ENCODE results near the gene RFC1.
"Not testable (repeated sequence)": the region's sequence is repeated elsewhere in the genome, so short reads cannot be mapped to it uniquely, and the experiment has no call there.

The RFC1 gene

GRCh38 chr4:39353478-39354253, 12.5 kb downstream of the RFC1 start:
- DNase-seq, result peak; percentile 56 to 70

GRCh38 chr4:39353149-39353477, 13.0 kb downstream of the RFC1 start:
- not testable (repeated sequence) for DNase-seq

DNA sequence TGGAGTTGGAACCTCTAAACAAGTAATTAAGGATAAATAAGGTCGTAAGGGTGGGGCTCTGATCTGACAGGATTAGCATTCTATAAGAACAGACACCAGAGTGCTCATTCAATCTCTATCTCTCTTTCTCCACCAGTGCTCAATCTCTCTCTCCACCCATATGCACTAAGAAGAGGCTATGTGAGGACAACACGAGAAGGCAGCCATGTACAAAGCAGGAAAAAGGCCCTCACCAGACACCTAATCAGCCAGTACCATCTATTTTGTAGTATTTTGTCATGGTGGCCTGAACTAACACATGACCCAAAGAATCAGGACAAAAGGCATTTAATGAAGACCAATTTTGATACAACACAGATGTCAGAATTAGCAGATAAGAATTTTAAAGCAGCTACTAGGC, 16.8 kb downstream of the RFC1 start:
- DNase-seq, result no peak

- DNase-seq, result no peak
These were observed 17.5 kb downstream of the RFC1 start for GRCh38 chr4:39348371-39349315.

- DNase-seq, result no peak
These were observed 19.2 kb downstream of the RFC1 start for GRCh38 chr4:39346856-39347519.

GRCh38 chr4:39342731-39343130, 23.4 kb downstream of the RFC1 start:
- no peak for DNase-seq

DNA sequence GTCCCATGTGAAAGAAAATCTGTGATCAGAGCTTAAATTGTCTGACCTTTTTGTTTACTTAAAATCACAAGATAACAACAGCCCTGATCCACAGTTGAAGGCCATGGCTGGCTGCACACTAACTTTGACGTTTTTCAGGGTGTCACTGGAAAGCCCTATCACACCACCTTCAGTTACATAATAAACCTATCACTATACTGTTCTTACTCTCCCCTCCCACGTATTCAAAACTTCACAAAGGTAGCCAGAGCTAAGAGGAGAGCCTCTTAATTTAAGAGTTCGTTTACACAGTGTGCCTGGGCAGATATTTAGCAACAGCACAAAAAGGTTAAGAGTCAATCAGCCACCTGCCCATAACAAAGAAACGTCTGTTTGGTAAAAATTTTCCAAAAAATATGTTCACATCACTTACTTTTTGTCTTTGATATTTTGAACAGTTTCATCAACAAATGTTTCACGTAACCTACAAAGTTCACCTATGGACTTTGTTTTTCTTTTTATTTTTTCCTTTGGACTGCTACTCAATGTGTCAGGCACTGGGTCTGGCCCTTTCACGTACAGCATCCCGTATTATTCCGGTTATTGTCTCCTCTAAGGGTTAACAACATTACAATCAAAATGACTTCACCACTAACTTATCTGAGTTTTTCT, 25.0 kb downstream of the RFC1 start:
- no peak for DNase-seq

- DNase-seq, result no peak
These were observed 26.2 kb downstream of the RFC1 start for GRCh38 chr4:39339968-39340367.

- DNase-seq, result no peak
These were observed 28.3 kb downstream of the RFC1 start for GRCh38 chr4:39337841-39338240.

DNA sequence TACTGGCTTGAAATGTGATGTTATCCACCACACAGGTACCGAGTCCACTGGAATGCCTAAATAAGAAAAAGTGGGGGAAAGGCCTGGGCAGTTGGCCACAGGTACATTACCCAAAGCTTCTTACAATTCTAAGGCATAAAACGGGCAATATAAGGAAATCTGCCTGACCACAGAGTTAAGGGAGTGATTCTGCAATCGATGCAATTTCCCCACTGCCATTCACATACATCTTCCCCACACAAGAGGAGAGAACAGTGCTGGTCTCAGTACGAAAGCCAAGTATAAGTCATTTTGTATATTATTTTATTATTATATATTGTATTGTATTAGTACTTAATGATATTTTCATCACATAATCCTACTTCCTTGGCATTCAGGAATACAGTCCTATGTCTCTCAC, 30.6 kb downstream of the RFC1 start:
- DNase-seq, result peak in 1 of 2 donors; percentile 8

- DNase-seq, result peak in 1 of 2 donors; percentile 14
These were observed 35.0 kb downstream of the RFC1 start for GRCh38 chr4:39331191-39331590.

GRCh38 chr4:39330353-39330752, 35.8 kb downstream of the RFC1 start:
- no peak for DNase-seq

GRCh38 chr4:39326468-39326977, 39.6 kb downstream of the RFC1 start:
- no peak for DNase-seq

DNA sequence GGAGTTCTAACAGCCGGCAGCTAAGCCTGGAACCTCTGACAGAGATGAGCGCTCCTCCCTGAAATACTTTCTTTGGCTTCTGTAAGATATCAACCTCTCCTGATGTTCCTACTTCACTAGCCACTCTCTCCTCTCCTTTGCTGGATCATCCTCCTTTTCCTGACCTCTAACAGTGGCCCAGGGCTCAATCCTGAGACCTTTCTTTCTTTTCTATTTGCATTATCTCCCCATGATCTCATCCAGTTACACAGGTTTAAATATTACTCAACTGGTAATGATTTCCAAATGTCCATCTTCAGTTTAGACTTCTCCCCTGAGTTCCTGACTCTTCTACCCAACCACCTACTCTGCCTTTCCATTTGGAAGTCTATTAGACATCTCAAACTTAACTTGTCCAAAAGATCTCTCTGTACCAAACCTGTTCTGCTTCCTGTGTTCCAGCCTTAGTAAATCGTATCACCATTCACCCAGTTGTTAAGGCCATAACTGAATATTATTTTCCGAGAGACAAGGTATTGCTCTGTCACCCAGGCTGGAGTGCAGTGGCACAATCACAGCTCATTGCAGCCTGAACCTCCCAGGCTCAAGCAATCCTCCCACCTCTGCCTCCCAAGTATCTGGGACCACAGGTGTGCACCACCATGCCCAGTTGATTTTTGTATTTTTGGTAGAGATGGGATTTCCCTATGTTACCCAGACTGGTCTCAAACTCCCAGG, 41.1 kb downstream of the RFC1 start:
- DNase-seq, result no peak

DNA sequence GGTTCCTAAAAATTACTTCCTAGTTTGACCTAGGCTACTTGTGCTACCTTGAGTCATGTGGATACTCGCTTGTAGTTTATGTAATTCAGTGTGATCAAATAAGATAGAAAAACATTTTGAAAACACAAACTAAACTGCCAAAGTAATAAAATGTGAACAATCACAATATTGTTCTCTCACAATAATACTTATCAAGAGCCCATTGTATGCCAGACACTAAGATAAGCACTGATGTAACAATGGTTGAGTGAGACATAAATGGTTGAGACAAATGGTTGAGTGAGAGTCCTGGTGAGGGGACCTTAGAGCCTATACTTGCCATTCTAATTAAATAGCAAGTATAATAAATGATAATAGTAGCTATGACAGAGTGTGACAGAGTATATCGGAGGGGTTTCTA, 41.7 kb downstream of the RFC1 start:
- no peak for DNase-seq

DNA sequence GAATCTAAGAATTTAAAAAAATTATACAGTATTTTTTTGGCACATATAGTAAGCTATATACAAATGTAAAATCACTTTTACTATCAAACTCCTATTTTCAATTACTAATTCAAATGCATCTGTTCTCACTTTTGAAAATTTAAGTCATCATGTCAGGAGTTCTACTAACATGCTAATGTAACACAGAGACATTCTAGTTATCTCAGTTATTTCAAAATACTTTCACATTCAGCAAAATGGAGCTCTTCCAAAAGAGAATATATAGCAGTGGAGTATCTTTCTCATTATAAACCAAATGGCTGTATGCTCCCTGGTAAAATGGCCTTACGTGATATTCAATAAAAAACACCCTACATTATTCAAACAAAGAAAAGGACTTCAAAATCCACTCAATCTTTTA, 42.3 kb downstream of the RFC1 start:
- DNase-seq, result no peak

GRCh38 chr4:39320381-39321115, 45.6 kb downstream of the RFC1 start:
- DNase-seq, result no peak

- no peak for DNase-seq
These were observed 46.5 kb downstream of the RFC1 start for GRCh38 chr4:39319676-39320075.

DNA sequence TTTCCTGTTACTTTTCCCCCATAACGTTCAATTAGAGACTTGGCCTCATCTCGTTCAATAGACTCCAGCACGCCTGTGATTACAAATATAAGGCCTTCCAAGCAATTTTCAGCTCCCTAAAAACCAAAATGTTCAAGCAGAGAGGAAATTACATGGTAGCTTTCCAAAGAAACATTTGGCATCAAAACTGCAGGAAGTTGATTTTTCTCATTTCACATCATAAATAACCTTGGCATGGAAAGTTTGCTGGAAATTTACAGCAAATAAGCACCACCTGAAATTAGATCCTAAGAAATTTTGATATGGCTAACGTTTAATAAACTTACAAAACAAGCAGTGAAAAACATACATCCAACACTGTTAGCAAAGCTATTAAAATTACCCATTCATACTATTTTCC, 53.3 kb downstream of the RFC1 start:
- DNase-seq, result no peak

DNA sequence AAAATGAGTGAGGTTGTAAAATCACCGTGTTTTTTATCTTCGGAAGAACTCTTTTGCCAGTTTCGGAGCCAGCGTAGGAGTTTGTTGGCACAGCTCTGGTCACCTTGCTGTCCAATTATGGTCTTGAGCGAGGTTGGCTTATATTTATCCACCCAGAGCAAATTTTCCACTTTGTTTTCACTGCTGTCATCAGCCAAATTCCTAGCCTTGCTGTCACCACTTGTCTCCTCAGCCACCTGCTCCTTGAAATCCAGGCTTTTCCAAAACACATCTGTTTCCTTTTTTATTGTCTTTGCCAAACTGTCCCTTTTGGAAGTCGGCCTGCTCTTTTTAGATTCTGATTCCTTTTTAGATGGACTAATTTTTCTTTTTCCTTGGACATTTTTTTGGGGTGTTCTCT, 57.6 kb downstream of the RFC1 start:
- DNase-seq, result no peak

GRCh38 chr4:39305912-39306677, 60.1 kb downstream of the RFC1 start:
- DNase-seq, result no peak
